Endothelial cell of umbilical vein (primary cell): ENCODE data around the gene SH3BP5. TPM values are rescaled to one million over a fixed set of nuclear protein-coding genes. Genes with fewer than 3 reads are reported as not detected.

Experiments
- BruUV-seq: library from RNA; stranded (reverse); fragments of 400-500 nt; replicated peaks from 2 replicates; lab custom pipeline; 2021; lab: Mats Ljungman, UMichigan
- CTCF ChIA-PET: fragments of 300-600, 350-600 bp; sonication (Branson Sonifier 250); formaldehyde crosslinking; loops from one replicate; lab custom pipeline; 2021; ENCODE audit warnings: antibody characterized with exemption, inconsistent platforms; lab: Charles Lee
- POLR2A ChIA-PET: fragments of 300-600, 350-600 bp; sonication (Branson Sonifier 250); formaldehyde crosslinking; loops from one replicate; lab custom pipeline; 2021; ENCODE audit warnings: antibody characterized with exemption, inconsistent platforms; lab: Charles Lee
- DNase-seq: peaks from one replicate; pipeline ENCODE4 v3.0.0-alpha.2; 2011; ENCODE audit warnings: low read depth, low spot score
- FAIRE-seq: peaks from 2 replicates; lab custom pipeline; 2011; peaks lifted over from hg19 to GRCh38; lab: Jason Lieb, UNC
- H2AFZ ChIP-seq: 2 replicates; pipeline ENCODE4 v1.6.0; 2012; ENCODE audit warnings: low read depth, low read length, control low read depth, inconsistent platforms
- H3K27ac ChIP-seq: 2 replicates; pipeline ENCODE4 v1.5.1; 2011; ENCODE audit warnings: low read depth, mild to moderate bottlenecking, control low read depth, low read length, moderate library complexity; ENCODE audit not compliant: insufficient read depth
- H3K27me3 ChIP-seq, 2 experiments: 2 replicates each; pipeline versions ENCODE4 v1.6.0 to v1.6.1; 2011; ENCODE audit warnings: low read length in 2 of 2, mixed read lengths in 1 of 2; ENCODE audit not compliant: control insufficient read depth in 2 of 2, insufficient read depth in 2 of 2
- H3K36me3 ChIP-seq, 2 experiments: 2 replicates in 1 of 2; 3 replicates in 1 of 2; pipeline ENCODE4 v1.5.1; 2011; ENCODE audit warnings: low read length in 2 of 2, mild to moderate bottlenecking in 1 of 2, moderate library complexity in 1 of 2; ENCODE audit not compliant: control insufficient read depth in 2 of 2, insufficient read depth in 2 of 2; ENCODE audit errors: extremely low read depth in 1 of 2
- H3K4me1 ChIP-seq: 3 replicates; pipeline ENCODE4 v1.5.1; 2011; ENCODE audit warnings: mild to moderate bottlenecking, low read length; ENCODE audit not compliant: control insufficient read depth, insufficient read depth; ENCODE audit errors: extremely low read depth
- H3K4me2 ChIP-seq: 2 replicates; pipeline ENCODE4 v1.6.1; 2011; ENCODE audit warnings: low read length, control low read depth, mixed read lengths; ENCODE audit not compliant: insufficient read depth
- H3K4me3 ChIP-seq, 3 experiments: fragments of 200-600 bp in 1 of 3; sonication (generic), shearing (Covaris generic) in 1 of 3; replicated peaks in 1 of 3; 2 replicates each; pipeline ENCODE4 v1.5.1; 2011 to 2016; ENCODE audit warnings: control low read depth in 3 of 3, low read length in 3 of 3, mild to moderate bottlenecking in 2 of 3, inconsistent platforms in 1 of 3, low read depth in 1 of 3, moderate library complexity in 1 of 3; ENCODE audit not compliant: insufficient read depth in 1 of 3
- H3K79me2 ChIP-seq: 2 replicates; pipeline ENCODE4 v1.6.0; 2012; ENCODE audit warnings: low read length, inconsistent platforms; ENCODE audit not compliant: control insufficient read depth, insufficient read depth
- H3K9ac ChIP-seq: replicated peaks from 2 replicates; pipeline ENCODE3; 2011; ENCODE audit warnings: low read length, control low read depth; ENCODE audit not compliant: insufficient read depth; ENCODE audit errors: extremely low read depth
- H3K9me1 ChIP-seq: replicated peaks from 3 replicates; pipeline ENCODE4 v1.6.0; 2011; ENCODE audit warnings: mild to moderate bottlenecking, low read length; ENCODE audit not compliant: control insufficient read depth, insufficient read depth; ENCODE audit errors: extremely low read depth
- H3K9me3 ChIP-seq: replicated peaks from 2 replicates; pipeline ENCODE4 v1.5.1; 2012; ENCODE audit warnings: low read length, inconsistent platforms; ENCODE audit not compliant: control insufficient read depth, insufficient read depth
- H4K20me1 ChIP-seq: replicated peaks from 2 replicates; pipeline ENCODE3; 2011; ENCODE audit warnings: mild to moderate bottlenecking, low read length; ENCODE audit not compliant: control insufficient read depth, insufficient read depth; ENCODE audit errors: extremely low read depth
- EZH2 ChIP-seq: IDR thresholded peaks from 2 replicates; pipeline ENCODE4 v1.6.1; 2012; ENCODE audit warnings: borderline replicate concordance, low read depth, mild to moderate bottlenecking, moderate library complexity, low read length, inconsistent platforms; ENCODE audit not compliant: severe bottlenecking
- FOS ChIP-seq: IDR thresholded peaks from 2 replicates; pipeline ENCODE4 v1.6.1; 2011; ENCODE audit warnings: mild to moderate bottlenecking, low read length, moderate library complexity, borderline replicate concordance; ENCODE audit not compliant: insufficient read depth
- GATA2 ChIP-seq: IDR thresholded peaks from 2 replicates; pipeline ENCODE4 v1.7.0; 2011; ENCODE audit warnings: low read depth, mild to moderate bottlenecking, moderate library complexity, mixed read lengths, low read length; ENCODE audit not compliant: insufficient read length, insufficient read depth
- JUN ChIP-seq: IDR thresholded peaks from 2 replicates; pipeline ENCODE4 v1.6.1; 2011; ENCODE audit warnings: borderline replicate concordance, low read depth; ENCODE audit not compliant: insufficient read length, insufficient read depth
- MYC ChIP-seq: IDR thresholded peaks from one replicate; pipeline ENCODE4 v1.6.1; 2011; ENCODE audit warnings: mild to moderate bottlenecking, low read depth, low read length
- POLR2A ChIP-seq: IDR thresholded peaks from 2 replicates; pipeline ENCODE4 v1.6.1; 2012; ENCODE audit warnings: low read depth, mild to moderate bottlenecking, control low read depth, low read length
- POLR2AphosphoS5 ChIP-seq: IDR thresholded peaks from 2 replicates; pipeline ENCODE4 v1.6.1; 2012; ENCODE audit warnings: low read depth, mild to moderate bottlenecking, control low read depth, low read length, moderate library complexity; ENCODE audit not compliant: insufficient read depth
- dilution Hi-C: fragments of 300-500 bp; cut with MboI; formaldehyde crosslinking; loops from one replicate; pipeline ENCODE4 v1.15.0; 2019; ENCODE audit warnings: low sequenced_read_pairs; ENCODE audit not compliant: extremely low pct_ligation_motif_present
- intact Hi-C: fragments of 100-400 bp; cut with micrococcal nuclease; formaldehyde crosslinking; loops from one replicate; pipeline ENCODE4 v1.10.0; 2022
- polyA plus RNA-seq, 4 experiments: library from polyadenylated mRNA; depleted of rRNA in 3 of 4; stranded (reverse) in 3 of 4; unstranded in 1 of 4; fragments of >200 nt; gene quantifications; 2 replicates each; pipeline versions ENCODE4 v1.2.1 to v1.2.3, GENCODE V29; 2011 to 2012; ENCODE audit warnings: missing spikeins in 1 of 4
- total RNA-seq: library from RNA; stranded (reverse); gene quantifications from 2 replicates; pipeline ENCODE4 v1.2.3, GENCODE V29; 2021
- TF ChIP-seq, protein P1 (sequence below), 2 donors: IDR thresholded peaks; 1 replicate in 1 of 2; 2 replicates in 1 of 2; pipeline ENCODE4 v1.5.1; 2011; ENCODE audit warnings: low read length in 2 of 2, mild to moderate bottlenecking in 2 of 2, moderate library complexity in 2 of 2, control low read depth in 1 of 2, inconsistent platforms in 1 of 2, low read depth in 1 of 2; ENCODE audit not compliant: insufficient read depth in 1 of 2; ENCODE audit errors: extremely low read depth in 1 of 2
- TF ChIP-seq, protein P2 (sequence below): IDR thresholded peaks from 2 replicates; pipeline ENCODE4 v1.6.1; 2011; ENCODE audit not compliant: insufficient read depth, insufficient read length

SH3BP5 gene
- total and polyA plus RNA-seq, 2 donors (not counting 3 experiments of a cell fraction or from before 2014, with no cell fraction given), result 35.3 to 76.3 TPM

DNA sequence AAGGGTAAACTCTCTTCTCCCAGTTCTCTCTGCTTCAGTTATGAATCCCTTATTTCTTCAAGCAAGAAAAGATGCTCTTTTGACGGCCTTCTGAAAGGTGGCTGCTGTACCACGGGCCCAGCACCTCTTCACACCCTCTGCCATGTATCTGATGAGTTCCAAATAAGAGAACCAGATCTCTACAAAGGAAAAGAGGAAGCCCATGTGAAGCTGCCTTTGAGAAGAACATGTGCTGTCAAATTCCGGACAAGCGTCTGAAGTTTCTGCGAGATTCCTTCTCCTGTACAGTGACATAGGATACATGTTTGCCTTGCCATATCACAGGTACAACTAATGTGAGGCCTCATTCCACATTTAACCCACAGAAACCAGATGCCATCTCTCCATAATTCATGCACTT lies 59.2 kb downstream of the SH3BP5 start:
- intact Hi-C loops, result no loop called here
- POLR2A ChIA-PET, result no interaction called here
- peaks cover 48% of the 10 kb centered on the region for H3K79me2 ChIP-seq
- TF ChIP-seq POLR2A (no peak), EZH2 (no peak), FOS (no peak), JUN (no peak), GATA2 (no peak), POLR2AphosphoS5 (no peak), MYC (no peak)
- TF ChIP-seq, protein P1, sequence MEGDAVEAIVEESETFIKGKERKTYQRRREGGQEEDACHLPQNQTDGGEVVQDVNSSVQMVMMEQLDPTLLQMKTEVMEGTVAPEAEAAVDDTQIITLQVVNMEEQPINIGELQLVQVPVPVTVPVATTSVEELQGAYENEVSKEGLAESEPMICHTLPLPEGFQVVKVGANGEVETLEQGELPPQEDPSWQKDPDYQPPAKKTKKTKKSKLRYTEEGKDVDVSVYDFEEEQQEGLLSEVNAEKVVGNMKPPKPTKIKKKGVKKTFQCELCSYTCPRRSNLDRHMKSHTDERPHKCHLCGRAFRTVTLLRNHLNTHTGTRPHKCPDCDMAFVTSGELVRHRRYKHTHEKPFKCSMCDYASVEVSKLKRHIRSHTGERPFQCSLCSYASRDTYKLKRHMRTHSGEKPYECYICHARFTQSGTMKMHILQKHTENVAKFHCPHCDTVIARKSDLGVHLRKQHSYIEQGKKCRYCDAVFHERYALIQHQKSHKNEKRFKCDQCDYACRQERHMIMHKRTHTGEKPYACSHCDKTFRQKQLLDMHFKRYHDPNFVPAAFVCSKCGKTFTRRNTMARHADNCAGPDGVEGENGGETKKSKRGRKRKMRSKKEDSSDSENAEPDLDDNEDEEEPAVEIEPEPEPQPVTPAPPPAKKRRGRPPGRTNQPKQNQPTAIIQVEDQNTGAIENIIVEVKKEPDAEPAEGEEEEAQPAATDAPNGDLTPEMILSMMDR (IDR thresholded peaks at IDR 0.05; ENCODE audit: extremely low read depth in 1 of 2, insufficient read depth in 1 of 2, low read depth in 1 of 2, low read length in 2 of 2), result no peak
- TF ChIP-seq, protein P2, sequence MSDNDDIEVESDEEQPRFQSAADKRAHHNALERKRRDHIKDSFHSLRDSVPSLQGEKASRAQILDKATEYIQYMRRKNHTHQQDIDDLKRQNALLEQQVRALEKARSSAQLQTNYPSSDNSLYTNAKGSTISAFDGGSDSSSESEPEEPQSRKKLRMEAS, result no peak
- no peak overlapping the region for H3K4me2 ChIP-seq
- no peak for DNase-seq
- FAIRE-seq, result no peak
- BruUV-seq, result no TSS peak
- H3K9me1 ChIP-seq, result no peaks in the 10 kb centered on the region
- CTCF ChIA-PET, result interaction anchor here (2.5 kb wide), 1 partner anchor 59 kb away, joined by 5 read pairs; the partner anchor contains the start of gene SH3BP5
- H3K9me3 ChIP-seq, result no peaks in the 10 kb centered on the region
- dilution Hi-C loops, result no loop called here
- H3K9ac ChIP-seq, result no peak overlapping the region
- H3K4me3 ChIP-seq, result no peak overlapping the region
- no peak overlapping the region for H2AFZ ChIP-seq
- H4K20me1 ChIP-seq, result no peaks in the 10 kb centered on the region
- H3K4me1 ChIP-seq, result peaks cover 29% of the 10 kb centered on the region
- no peak overlapping the region for H3K27ac ChIP-seq
- H3K36me3 ChIP-seq, result peaks cover 0 to 2% of the 10 kb centered on the region in 2 experiments
- H3K27me3 ChIP-seq, result no peaks in the 10 kb centered on the region
